Measurements from ENCODE around the gene SH3BP5L.

DNA sequence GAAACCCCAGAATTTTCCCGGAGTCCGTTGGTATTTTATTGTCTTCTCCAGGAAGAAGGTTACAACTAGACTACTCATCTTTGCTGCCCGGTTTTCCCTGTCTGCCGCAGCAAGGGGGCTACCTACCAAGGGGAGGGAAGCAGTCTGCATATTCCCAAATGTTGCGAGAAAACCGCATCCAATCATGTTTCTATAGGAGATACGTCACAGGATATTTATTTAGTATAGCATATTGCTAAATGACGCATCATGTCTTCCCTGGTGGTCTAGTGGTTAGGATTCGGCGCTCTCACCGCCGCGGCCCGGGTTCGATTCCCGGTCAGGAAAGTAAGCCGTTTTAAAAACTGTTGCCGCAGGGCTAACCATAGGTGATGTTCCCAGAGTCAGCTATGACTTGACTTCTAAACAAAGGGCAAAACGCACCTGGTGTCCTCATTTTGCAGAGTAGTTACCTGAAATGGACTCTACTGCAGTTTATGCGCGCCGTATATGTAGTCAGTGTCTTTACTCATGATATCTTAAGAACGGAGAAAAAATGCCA, 48.3 kb upstream of the SH3BP5L start:
- no peak for TF ChIP-seq CTCF (IDR thresholded peaks at IDR 0.05)
- no peak for TF ChIP-seq POLR2A (IDR thresholded peaks at IDR 0.05)
- TF ChIP-seq EP300 (IDR thresholded peaks at IDR 0.05) = peak in 1 of 4 donors; percentile 9
